ENCODE measurements around the gene TRAPPC4. TPM values are rescaled to one million over a fixed set of nuclear protein-coding genes. Genes with fewer than 3 reads are reported as not detected.
"Not testable (repeated sequence)": the region's sequence is repeated elsewhere in the genome, so short reads cannot be mapped to it uniquely, and the experiment has no call there.

Gene TRAPPC4
- polyA plus RNA-seq, 4 donors, result 55.5 to 127 (median 110) TPM

- DNase-seq (ENCODE audit: low read depth in 4 of 4, low spot score in 3 of 4), result peak; percentile 84 to 94 (median 88)
These were observed 11.9 kb downstream of the TRAPPC4 start, which contains the start of gene SLC37A4 for GRCh38 chr11:119030329-119031047. TSS of gene SLC37A4 (minus strand) at chr11:119030877.

GRCh38 chr11:119031912-119032280 is 13.3 kb downstream of the TRAPPC4 start:
- DNase-seq (ENCODE audit: low read depth in 4 of 4, low spot score in 3 of 4), result no peak

GRCh38 chr11:119033421-119033820 is 14.9 kb downstream of the TRAPPC4 start:
- not testable (repeated sequence) for DNase-seq (ENCODE audit: low read depth in 4 of 4, low spot score in 3 of 4)

GRCh38 chr11:119034813-119035212 is 16.2 kb downstream of the TRAPPC4 start:
- DNase-seq (ENCODE audit: low read depth in 4 of 4, low spot score in 3 of 4), result no peak

- DNase-seq (ENCODE audit: low read depth in 4 of 4, low spot score in 3 of 4), result no peak
These were observed 20.3 kb downstream of the TRAPPC4 start for GRCh38 chr11:119038884-119039283.

- DNase-seq (ENCODE audit: low read depth in 4 of 4, low spot score in 3 of 4), result not testable (repeated sequence)
These were observed 20.9 kb downstream of the TRAPPC4 start for GRCh38 chr11:119039471-119039870.

- no peak for DNase-seq (ENCODE audit: low read depth in 4 of 4, low spot score in 3 of 4)
These were observed 23.4 kb downstream of the TRAPPC4 start for GRCh38 chr11:119041821-119042514.

GRCh38 chr11:119042927-119043326 is 24.4 kb downstream of the TRAPPC4 start:
- no peak for DNase-seq (ENCODE audit: low read depth in 4 of 4, low spot score in 3 of 4)

- DNase-seq (ENCODE audit: low read depth in 4 of 4, low spot score in 3 of 4), result no peak
These were observed 26.1 kb downstream of the TRAPPC4 start for GRCh38 chr11:119044708-119045107.

- DNase-seq (ENCODE audit: low read depth in 4 of 4, low spot score in 3 of 4), result no peak
These were observed 27.9 kb downstream of the TRAPPC4 start for GRCh38 chr11:119046489-119046888.

- no peak for DNase-seq (ENCODE audit: low read depth in 4 of 4, low spot score in 3 of 4)
These were observed 28.6 kb downstream of the TRAPPC4 start for GRCh38 chr11:119047205-119047604.

GRCh38 chr11:119048644-119049043 is 30.1 kb downstream of the TRAPPC4 start:
- no peak for DNase-seq (ENCODE audit: low read depth in 4 of 4, low spot score in 3 of 4)

- no peak for DNase-seq (ENCODE audit: low read depth in 4 of 4, low spot score in 3 of 4)
These were observed 30.5 kb downstream of the TRAPPC4 start for GRCh38 chr11:119049081-119049480.

- no peak for DNase-seq (ENCODE audit: low read depth in 4 of 4, low spot score in 3 of 4)
These were observed 33.0 kb downstream of the TRAPPC4 start for GRCh38 chr11:119051440-119052162.

- no peak for DNase-seq (ENCODE audit: low read depth in 4 of 4, low spot score in 3 of 4)
These were observed 33.7 kb downstream of the TRAPPC4 start for GRCh38 chr11:119052163-119052814.

- no peak for DNase-seq (ENCODE audit: low read depth in 4 of 4, low spot score in 3 of 4)
These were observed 35.9 kb downstream of the TRAPPC4 start for GRCh38 chr11:119054418-119054817.

GRCh38 chr11:119055901-119056300 is 37.3 kb downstream of the TRAPPC4 start:
- no peak for DNase-seq (ENCODE audit: low read depth in 4 of 4, low spot score in 3 of 4)

GRCh38 chr11:119056421-119056999 is 37.9 kb downstream of the TRAPPC4 start:
- DNase-seq (ENCODE audit: low read depth in 4 of 4, low spot score in 3 of 4), result no peak

- peak; percentile 83 to 91 (median 90) for DNase-seq (ENCODE audit: low read depth in 4 of 4, low spot score in 3 of 4)
These were observed 38.6 kb downstream of the TRAPPC4 start, which contains the start of gene HYOU1 for GRCh38 chr11:119057000-119057769. TSS of gene HYOU1 (minus strand) at chr11:119057205. CDS start at chr11:119056160, 1,045 bp downstream.

GRCh38 chr11:119059128-119059527 is 40.6 kb downstream of the TRAPPC4 start:
- DNase-seq (ENCODE audit: low read depth in 4 of 4, low spot score in 3 of 4), result not testable (repeated sequence)
